Activated CD4-positive, CD25-positive, alpha-beta regulatory T cell treated with anti-CD3 and anti-CD28 coated beads, Interleukin-2, amount 50 U/mL, for 24 hours (primary cell): ENCODE measurements around the gene XG.

Experiments
- ATAC-seq, 2 donors: fragments of 150-1000 bp; cut with Tn5 transposase; one replicate each; pipeline ENCODE4 v1.10.0; 2021; ENCODE audit warnings: mild to moderate bottlenecking in 1 of 2, moderate library complexity in 1 of 2

Gene XG

DNA sequence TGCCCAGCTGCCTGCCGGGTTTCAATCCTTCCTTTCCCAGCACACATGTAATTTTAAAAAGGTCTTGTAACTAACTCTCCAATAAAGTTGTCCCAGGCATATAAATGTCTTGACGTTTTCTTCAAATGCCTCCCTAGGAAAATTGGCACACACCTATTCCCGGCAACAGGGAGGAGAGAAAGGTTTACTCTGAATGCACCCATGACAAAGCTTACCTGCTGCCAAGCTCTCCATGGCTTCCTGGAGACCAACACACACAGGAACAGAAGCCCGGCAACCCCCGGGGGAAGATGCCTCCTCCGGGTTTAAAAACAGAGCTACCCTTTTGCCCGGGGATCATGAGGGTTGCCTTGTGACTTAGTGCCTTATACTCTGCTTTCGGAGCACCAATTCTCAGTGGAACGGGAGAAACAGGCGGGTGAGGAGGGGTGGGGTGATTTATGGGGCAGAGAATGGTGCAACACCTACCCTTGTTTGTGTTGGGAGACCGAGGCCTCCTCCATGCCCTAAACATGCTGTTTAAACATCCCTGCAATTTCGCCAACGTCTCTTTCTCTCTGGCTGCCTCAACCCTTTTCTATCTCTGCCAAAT lies 72.1 kb downstream of the XG start:
- no peak for ATAC-seq

DNA sequence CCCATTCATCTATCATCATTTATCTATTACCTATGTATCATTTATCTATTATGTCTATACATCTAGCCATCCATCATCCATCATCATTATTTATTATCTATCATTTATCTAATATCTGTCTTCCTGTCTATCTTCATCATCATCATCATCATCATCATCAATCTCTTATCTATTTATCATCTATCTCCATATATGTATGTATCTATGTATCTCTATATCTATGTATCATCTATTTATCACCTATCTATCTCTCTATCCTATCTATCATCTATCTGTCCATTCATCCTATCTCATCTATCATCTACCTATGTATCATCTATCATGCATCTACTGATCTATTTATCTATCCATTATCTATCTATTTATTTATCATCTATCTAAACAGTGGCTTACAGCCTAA lies 73.0 kb downstream of the XG start:
- no peak for ATAC-seq

DNA sequence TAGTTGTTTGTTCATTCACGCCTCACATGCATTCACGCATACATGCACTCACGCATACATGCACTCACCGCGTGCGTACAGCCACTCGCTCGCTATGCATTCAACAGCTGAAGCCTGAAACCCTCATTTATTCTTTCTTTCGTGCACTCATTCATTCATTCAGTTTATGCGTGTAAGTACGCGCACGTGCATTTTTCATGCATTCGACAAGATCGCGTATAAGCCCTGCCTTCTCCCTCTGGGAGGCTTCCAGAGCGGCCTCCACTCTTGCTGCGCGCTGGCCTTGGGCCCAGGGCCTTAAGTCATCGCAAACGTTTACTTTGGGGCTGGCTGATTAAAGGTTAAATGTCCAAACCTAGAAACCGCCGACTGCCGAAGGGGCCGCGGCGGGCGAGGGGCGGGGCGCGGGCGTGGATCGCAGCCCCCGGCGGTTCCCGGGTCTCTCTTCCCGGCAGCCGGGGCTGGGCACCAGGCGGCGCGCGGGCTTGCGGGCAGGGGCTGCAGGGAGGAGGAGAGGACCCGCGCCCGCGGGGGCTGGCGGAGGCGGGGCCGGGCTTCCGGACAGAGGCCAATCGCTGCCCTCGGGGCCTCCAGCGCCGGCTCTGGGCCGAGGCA lies 76.6 kb downstream of the XG start, which contains the start of gene GYG2:
Gene GYG2, plus strand, starts transcription at position 587 of the 615 bp plus-strand sequence. CDS start 1,259 bp downstream, outside the sequence.
- no peak for ATAC-seq

DNA sequence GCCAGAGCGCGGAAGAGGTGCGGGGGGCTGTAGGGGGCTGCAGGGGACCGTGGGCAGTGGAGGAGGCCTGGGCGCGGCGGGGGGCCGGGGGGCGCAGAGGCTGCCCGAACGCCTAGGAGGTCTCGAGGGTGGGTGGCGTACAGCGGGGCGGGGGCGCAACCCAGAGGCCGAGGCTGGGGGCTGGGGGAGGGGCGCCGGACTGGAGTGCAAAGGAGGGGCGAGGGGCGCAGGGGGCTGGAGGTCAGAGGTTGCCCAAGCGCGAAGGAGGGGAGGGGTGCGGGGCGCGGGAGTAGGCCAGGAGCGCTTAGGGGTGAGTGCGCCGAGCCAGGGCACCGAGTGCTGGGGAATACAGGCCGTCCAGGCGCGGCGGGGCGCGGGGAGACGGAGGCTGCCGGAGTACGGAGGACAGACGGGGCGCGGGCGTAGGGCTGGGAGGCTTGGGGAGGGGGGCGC lies 77.1 kb downstream of the XG start:
- no peak for ATAC-seq

DNA sequence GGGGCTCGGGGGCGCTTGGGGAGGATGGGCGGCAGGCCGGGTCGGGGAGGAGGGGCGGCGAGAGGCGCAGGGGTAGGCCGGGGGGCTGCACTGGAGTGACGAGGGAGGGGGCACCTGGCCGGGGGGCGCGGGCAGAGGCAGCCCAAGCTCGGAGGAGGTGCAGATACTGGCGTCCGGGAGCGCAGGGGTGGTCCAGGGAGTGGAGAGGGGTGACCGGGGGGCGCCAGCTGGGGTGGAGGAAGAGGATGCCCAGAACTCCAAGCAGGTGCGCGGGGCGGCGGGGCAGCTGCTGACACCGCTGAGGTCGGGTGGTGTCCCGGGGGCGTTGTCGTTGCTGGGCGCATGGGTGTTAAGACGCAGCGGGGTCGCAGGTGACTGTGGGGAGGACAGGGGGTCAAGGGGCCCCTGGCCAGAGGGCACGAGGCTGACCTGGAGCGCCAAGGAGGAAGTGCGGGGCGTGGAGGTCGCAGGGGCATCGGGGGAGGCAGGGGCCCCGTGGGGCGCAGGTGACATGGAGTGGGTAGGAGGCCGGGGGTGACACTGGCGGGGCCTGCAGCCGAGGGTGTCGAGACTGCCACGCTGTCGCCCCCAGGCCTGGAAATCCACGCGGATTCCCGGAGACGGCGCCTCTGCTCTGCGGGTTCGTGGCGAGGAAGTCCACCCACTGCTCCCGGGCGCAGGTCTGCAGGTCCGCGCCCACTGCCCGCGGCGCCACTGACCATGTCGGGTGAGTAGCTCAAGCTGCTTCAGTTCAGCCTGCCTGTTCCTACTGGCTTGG lies 77.8 kb downstream of the XG start:
- no peak for ATAC-seq

DNA sequence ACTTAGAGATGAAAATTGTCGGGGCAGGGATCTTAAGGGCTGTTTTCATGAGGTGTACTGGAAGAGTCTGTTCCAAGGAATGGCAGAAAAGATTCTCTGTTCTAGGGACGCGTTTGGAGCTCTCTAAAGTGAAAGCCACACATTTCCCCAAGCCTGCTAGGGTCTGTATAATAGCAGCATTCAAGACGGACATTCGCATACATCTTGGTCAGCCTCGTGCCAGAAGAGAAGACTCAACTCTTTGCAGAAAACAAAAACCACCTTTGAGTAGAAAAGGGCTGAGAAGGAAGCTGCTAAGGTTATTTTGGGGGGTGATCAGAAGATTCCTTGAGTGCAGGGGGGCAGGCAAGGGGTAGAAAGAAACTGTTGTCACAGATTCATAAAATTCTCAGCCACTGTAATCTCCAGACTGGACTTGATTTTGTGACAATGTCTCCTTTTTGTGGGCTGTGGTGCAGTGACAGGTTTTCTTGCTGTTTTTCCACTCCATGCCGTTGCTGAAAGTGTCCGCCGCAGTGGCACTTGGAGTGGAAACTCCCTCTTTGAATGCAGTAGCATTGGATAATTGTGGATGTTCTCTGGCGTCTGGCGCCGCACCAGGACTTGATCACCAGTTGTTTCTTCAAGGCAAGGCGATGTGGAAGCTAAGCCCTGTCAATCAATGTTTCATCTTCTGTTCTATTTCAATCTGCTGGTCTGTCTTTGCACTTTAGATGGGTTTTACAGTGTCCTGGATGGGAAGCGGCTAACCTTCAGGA lies 79.8 kb downstream of the XG start:
- ATAC-seq = no peak

DNA sequence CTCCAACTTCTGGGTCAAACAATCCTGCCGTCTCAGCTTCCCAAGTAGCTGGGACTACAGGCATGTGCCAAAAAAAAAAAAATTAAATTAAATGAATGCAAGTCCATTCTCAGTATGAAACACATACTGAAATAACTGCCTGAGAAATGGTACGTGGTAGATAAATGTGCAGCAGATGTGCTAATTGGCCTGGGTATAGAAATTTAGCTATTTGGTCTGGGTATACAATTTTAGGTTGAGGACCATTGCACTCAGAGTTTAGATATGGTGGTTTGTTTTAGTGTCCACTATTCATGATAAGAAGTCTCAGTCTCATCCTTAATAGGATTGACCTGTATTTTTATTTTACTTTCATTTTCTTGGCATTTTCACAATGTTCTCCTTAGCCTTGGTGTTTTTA lies 86.1 kb downstream of the XG start:
- ATAC-seq = no peak

DNA sequence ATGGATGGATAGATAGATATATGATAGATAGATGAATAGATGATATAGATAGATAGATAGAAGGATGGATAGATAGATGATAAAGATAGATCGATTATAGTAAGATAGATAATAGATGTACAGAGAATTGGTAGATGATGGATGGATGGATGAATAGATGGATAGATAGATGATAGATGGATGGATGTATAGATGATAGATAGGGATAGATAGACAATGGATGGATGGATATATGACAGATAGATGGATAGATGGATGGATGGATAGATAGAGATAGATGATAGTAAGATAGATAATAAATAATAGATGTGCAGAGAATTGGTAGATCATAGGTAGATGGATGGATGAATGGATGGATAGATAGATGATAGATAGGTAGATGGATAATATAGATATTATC lies 89.1 kb downstream of the XG start:
- ATAC-seq = no peak

DNA sequence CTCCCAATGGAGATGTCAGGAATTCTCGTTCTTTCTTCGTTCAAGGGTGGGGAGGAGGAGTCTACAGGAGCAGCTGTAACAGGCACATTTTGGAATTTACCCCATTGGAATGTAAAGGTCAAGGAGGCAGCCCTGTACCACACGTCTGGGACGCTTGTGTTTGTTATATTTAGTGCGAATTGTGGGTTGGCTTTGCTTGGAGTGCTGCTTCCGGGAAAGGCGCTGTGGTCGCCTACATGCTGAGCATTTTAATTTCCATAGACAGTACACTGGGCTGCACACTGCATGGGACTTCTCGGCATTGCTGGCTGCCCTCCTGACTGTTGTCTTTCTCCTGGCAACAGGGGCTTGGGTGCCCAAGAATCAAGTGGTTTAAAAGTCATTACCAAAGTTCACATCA lies 89.7 kb downstream of the XG start:
- no peak for ATAC-seq

DNA sequence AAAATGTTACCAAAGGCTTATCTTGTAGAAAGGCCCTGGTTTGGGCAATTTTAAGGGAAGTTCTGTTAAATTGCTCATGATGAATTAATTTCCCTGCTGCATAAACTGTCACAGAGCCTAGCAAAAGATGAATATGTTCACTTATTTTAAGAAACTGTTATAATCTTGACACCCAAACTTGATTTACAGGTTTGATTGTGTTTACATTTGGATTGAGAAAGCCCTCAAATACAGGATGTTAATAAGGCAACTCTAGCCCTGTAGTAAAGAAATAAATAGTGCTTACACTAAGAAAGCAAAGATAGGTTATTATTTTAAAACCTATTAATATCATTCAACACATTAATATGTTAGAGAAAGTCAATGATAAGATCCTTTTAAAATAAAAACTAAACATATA lies 95.2 kb downstream of the XG start:
- ATAC-seq = no peak

DNA sequence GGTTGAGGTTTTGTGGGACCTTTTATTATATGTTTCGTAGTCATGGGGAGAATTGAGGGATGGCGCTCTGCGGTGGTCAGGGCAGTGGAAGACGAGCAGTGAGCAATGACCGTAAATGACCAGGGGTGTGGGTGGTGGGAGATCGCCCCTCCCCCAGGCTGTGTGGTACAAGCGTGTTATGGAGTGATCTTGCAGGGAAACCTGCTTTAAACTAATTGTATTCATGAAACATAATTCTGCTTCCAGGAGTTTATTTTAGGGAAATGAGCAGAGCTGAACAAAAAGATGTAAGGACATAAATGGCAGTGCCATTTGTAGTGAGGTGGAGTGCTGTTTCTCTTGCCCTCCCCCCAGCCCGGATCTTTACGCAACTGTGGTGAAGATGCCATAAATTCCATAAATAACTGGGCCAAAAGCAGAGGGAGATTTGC lies 97.0 kb downstream of the XG start:
- ATAC-seq = no peak

DNA sequence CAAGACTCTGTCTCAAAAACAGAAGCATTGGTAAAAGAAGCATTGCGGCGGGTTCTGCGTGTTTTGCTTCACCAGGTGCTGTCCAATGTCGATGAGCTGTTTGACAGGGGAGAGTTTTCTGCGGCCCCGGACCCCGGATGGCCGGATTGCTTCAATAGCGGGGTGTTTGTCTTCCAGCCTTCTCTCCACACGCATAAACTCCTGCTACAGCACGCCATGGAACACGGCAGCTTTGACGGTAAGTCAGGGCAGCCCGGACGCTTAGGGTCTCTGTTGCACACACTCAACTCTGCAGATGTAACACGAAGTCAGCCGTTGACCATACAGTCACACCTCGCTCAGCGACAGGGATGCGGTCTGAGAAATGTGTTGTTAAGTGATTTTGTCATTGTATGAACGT lies 103.1 kb downstream of the XG start:
- ATAC-seq = no peak

DNA sequence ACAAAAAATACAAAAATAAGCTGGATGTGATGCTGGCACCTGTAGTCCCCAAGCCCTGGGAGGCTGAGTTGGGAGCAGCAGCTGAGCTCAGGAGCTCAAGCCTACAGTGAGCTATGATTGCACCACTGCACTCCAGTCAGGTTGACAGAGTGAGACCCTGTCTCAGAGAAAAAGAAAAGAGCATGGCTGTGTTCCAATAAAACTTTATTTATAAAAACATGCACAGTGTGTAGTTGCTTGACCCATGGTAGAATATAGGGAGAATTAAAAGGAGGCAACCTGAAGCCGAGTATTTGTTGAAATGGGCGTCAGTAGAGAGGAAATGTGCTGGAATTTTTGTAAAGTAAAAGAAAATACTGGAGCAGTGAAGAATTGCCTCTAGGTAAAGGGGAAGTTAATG lies 103.9 kb downstream of the XG start:
- no peak for ATAC-seq

DNA sequence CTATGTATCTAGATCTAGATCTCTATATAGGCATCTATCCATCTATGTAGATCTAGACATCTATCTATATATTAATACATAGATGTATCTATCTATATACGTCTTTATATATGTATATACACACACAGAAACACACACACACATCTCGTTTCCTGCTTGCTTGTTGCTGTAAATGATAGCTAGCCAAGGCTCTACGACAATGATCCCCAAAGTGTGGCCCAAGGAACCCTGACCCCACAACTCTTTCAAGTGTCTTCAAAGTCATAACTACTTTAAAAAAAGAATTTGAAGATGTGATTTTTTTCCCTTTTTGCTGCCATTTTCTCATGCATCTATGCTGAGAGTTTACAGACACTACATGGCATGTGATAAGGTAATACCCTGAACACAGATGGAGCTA lies 105.7 kb downstream of the XG start:
- ATAC-seq = no peak

DNA sequence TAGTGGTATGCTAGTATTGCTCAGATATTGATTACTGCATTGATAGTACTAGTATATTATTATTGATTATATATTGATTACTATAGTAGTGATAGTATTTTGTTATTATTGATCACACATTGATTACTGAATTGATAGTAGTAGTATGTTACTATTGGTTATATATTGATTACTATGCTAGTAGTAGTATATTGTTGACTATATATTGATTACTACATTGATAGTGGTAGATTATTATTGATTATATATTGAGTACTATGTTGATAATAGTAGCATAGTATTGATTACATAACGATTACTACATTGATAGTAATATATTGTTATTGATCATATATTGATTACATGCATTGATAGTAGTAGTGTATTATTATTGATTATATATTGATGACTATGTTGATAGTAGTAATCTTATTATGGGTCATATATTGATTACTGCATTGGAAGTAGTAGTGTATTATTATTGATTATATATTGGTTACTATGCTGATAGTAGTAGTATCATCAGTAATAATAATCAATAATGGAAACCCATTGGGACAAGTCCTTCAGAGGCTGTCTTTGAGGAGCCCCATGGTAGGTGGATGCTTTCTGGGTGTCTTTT lies 107.5 kb downstream of the XG start:
- no peak for ATAC-seq

DNA sequence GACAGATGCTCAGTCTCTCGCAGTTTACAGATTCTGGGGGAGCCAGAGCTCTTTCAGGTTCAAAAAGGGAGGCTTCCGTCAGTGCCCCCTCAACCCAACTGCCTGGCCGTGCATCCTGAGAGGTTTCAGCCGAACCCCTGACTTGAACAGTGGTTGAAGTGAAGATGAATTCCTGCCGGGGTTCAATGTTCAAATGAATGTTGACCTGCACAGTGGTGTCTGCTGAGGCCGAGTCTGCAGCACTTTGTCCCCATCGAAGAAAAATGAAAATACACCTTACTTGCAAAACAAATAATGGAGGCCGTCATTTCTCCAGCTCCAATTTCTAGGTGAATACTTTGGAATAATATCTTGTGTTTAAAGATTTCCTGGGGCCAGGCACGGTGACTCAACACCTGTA lies 110.6 kb downstream of the XG start:
- ATAC-seq = no peak

DNA sequence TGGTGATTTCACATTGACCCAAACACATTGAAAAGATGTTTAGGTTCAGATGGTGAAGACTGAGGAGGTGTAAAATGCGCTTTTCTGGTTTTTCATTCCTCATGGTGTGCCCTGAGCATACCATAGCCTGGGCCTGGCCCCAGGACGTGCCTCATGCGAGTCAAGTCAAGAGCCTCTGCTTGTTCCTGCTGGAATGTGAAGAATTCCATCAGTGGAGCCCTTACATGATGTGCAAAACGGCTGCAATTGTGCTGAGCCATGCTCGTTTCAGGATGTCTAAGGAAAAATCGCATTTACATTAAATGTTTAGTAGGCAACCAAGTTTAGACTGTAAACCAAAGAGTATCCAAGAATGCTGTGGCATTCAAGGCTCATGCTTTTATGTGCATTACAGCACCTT lies 111.8 kb downstream of the XG start:
- ATAC-seq = no peak
